HG03135 (cell line): Measurements from ENCODE around the gene CCDC32.
"Not testable (repeated sequence)": the region's sequence is repeated elsewhere in the genome, so short reads cannot be mapped to it uniquely, and the experiment has no call there.

Experiments
- ATAC-seq: cut with Tn5 transposase; IDR thresholded peaks from one replicate; pipeline ENCODE4 v1.9.1; 2021; ENCODE audit warnings: mild to moderate bottlenecking, moderate library complexity; ENCODE audit not compliant: unreplicated experiment

CCDC32 gene, protein sequence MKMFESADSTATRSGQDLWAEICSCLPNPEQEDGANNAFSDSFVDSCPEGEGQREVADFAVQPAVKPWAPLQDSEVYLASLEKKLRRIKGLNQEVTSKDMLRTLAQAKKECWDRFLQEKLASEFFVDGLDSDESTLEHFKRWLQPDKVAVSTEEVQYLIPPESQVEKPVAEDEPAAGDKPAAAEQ

DNA sequence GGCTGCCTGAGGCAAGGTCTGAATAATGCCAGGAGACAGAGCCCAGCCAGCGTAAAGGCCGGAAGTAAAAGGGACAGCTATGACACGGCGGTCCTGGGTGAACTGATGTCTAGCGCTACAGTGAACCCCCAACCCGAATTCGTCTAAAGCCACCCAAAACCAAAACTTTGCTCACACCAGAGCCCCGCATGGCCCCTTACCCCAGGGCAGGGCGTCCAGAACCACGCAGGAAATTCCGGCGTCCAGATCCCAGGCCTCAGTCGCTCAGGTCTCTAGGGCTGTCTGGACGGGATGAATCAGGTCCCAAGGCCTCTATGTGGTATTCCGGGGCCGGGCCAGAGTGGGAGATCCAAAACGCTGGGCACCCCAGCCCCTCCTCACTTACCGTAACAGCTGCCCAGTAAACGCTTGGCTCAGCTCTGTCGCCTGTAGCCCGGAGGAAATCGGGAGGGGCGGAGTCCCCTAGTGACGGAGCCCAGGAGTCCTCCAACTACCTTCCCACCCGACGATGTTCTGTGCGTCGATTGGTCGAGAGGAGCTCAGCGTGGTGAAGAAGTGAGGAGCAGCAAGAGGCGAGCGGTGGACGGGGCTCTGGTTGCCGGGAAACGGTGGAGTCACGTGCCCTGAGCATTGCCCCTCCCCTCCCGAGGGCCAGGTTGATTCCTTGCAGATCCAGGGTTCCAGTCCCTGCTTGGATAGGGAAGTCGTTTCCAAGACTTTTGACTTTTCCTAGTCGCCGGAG is at the start of gene CCDC32:
Gene CCDC32, minus strand, starts transcription at position 452 of the 742 bp plus-strand sequence. CDS start 2,027 bp downstream, outside the sequence.
- ATAC-seq: peak; percentile 95

DNA sequence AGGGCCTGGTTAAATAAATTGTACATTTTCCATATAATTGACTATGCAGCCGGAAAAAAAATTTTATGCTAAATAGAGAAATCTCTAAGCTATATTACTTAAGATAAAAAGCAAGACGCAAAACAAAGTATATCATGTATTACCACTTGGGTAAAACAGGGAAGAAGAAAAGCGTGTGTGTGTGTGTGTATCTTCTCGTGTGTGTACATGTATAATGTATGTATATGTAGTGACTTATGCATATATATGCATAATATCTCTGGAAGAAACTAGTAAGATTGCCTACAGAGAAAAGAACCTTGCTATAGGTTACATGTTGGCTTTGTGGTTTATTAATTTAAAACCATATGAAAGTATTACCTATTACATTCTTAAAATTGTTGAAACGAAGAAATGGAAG is 48.2 kb upstream of the CCDC32 start:
- no peak for ATAC-seq

DNA sequence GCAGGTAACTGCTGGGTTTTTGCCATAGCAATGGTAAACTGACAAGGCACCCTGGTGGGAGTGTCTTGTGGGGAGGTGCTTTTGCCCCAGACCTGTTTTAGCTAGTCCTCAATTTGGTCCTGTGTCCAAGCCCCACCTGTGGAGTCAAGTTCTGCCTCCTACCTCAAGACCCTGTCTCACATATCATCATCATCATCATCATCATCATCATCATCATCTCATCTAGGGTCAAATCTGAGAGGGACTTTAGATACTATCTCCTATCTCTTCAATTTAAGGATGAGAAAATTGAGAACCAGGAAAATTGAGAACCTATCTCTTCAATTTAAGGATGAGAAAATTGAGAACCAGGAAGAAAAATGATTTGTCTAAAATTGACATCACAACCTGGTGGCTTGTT is 39.1 kb upstream of the CCDC32 start:
- ATAC-seq: no peak

DNA sequence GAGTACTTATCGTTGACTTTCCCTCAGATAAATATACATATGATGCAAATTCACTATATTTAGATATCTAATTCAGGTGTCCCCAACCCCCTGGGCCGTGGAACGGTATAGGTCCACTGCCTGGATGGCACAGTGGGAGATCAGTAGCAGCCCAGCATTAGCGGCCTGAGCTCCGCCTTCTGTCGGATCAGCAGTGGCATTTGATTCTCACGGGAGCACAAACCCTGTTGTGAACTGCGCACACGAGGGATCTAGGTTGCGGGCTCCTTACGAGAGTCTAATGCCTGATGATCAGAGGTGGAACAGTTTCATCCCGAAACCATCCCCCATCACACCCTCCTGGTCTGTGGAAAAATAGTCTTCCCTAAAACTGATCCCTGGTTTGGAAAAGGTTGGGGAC is 36.1 kb upstream of the CCDC32 start:
- no peak for ATAC-seq

DNA sequence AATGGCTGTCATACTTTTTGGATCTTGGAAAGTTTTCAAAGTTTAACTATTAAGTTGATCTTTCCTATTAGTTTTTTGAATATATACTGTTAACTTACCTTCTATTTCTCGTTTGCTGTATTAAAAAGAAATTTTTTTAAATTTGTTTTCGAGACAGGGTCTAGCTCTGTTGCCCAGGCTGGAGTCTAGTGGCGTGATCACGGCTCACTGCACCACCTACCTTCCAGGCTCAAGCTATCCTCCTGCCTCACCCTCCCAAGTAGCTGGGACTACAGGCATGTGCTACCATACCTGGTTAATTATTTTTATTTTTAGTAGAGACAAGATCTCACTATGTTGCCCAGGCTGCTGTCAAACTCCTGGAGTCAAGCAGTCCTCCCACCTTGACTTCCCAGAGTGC is 33.8 kb upstream of the CCDC32 start:
- ATAC-seq: no peak

DNA sequence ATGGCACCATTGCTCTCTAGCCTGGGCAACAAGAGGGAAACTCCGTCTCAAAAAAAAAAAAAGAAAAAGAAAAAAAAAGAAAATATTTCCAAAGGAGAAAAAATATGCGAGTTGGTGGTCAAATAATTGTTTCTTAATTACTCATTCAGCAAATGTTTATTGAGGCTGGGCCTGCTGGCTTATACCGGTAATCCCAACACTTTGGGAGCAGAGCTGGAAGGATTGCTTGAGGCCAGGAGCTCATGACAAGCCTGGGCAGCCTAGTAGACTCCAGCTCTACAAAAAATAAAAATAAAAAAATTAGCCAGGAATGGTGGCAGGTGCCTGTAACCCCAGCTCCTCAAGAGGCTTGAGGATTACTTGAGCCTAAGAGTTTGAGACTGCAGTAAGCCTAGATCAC is 33.3 kb upstream of the CCDC32 start:
- no peak for ATAC-seq

DNA sequence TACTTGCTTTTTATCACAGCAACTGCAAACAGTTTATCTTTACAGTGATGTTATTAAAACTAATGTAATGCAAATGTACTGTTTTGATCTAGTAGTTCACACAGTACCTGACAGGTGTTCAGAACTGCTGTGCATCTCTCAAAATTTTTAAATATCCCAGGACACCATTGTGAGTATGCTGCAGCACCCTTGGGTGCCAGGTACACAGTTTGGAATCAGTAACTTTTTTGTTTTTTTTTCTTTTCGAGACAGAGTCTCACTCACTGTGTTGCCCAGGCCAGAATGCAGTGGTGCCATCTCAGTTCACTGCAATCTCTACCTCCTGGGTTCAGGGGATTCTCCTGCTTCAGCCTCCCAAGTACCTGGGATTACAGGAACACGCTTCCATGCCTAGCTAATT is 32.2 kb upstream of the CCDC32 start:
- ATAC-seq: no peak

DNA sequence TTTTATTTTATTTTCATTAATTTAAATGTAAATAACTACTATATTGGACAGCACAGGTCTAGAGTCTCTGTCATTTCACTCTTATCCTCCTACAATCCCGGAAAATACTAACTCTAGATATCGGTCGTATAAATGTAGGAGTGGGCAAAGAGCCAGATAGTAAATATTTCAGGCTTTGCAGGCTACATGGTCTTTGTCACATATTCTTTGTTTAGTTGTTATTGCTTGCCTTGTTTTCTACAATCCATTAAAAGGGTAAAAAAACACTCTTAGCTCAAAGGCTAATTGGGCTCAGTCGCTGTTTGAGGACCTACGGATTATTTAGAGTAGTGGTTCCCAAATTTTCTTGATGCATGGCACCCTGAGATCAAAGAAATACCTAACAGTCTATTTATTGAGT is 30.9 kb upstream of the CCDC32 start:
- no peak for ATAC-seq

DNA sequence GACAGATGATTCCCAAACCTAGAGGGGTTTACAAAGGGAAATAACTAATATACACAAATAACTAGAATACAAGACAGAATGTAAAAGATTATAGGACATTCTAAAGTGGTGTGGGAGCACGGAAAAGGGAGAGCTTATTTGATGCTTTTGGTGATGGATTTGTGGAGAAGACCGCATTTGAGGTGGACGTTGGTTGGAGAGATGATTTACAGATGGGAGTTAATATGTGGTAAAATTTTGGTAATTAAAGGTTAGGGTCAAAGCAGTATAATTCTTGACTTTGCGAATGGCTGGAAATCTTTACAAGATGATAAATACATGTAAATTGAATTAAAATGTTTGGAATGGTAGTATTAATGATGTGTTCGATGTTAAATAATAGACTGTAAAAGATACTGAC is 30.4 kb upstream of the CCDC32 start:
- ATAC-seq: no peak

DNA sequence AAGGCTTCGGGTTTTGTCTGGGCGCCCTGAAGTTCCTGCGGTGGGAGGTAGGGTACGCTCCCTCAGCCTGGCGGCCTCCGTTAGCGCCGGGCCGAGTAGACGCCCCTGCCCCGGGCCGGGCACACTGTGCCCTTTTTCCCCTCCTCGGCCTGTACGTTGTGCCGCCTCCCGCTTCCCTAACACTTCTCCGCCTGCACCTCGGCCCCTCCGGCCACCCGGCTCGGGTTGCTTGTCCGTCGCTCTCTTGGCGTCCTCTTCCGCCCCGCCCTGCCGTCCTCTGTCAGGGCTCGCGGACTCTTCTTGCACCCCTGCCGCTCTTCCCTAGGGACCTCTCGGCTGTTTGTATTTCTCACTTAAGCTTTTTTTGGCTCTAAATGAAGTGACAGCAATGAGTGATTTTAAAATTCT is 29.6 kb upstream of the CCDC32 start:
- peak; percentile 41 for ATAC-seq

DNA sequence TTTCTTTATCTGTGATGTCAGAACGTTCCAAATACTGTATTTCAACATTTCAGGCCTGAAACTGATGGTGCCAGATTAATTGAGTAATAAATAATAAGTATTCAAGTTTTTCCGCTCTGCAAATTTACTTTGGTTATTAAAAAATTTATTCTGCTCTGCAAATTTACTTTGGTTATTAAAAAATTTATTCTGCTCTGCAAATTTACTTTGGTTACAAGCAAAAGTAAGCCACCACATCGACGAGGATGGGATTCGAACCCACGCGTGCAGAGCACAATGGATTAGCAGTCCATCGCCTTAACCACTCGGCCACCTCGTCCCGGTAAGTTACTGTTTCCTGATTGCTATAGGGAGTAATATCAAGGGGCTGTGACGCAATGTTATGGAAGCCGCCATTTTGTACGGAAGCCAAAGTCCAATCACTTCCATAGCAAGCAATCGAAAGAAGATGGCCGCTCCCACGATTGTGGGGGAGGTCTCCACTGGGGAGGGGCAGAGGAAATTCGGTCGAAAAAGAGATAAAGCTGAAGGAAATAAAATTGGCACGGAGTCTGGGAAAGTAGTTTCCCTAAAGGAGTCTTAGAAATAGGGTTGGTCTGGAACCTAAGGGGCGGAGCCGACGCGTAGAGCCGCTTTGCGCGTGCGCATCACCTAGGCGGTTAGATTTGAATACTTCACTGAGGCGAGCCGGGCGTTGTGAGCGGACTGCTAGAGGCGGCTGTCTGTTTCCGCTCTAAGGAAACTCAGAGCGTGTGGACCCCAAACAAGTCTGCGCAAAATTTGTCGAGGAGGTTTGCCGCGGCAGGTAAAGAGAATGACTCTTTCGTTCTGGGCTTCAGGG is 29.0 kb upstream of the CCDC32 start, which contains the start of gene KNL1:
Gene KNL1, plus strand, starts transcription at position 662 of the 841 bp plus-strand sequence. CDS start 8,683 bp downstream, outside the sequence.
- peak; percentile 76 for ATAC-seq

DNA sequence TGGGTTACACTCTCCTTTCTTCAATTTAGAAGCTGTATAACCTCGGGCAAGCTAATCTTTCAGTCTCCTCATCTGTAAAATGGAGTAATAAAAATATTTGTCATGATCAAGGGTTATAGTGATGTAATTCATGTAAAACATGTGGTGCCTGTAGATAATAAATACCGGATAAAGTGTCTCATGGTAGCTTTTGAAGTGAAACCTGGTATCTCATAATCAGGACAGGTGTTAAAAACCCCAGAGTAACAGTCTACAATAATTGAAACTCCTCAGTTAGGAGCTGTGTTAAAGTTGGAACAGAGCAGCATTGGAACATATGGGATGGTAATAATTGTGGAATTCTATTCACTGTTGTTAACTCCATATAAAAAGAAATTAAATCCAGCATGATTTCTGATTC is 28.3 kb upstream of the CCDC32 start:
- no peak for ATAC-seq

DNA sequence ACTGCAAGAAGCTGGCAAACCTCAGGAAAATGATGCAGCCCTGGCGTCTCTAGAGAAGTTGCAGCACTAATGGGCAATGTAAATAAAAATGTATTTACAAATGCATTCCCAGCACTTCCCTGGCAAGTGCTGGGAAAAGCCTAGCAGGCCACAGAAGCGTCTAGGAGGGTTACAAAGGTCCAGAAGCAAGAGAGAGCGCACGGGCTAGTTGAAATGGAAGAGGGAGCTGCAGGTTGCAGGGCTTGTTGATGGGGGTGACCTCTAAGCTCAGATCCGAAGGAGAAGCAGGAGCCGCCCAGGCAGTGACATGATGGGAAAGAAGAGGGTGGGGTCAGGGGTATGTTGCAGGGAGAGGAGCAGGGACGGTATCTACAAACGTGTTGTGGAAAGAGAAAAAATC is 26.5 kb upstream of the CCDC32 start:
- ATAC-seq: no peak

DNA sequence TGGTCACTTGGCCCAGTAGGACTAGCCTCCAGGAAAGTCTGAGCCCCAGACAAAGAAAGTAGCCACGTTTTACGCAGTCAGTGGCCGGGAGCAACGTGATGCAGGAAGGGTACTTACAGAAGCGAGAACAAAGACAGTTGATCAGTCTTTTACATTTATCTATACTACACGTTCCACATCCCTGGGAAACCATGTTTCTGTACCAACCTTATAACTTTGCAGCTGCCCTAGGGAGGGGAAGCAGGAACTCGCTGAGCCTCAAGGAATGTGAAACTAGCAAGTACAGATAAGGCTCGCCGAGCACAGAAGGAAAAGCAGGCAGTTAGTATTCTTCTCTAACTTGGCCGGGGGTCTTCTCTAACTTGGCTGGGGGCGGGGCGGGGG is 25.8 kb upstream of the CCDC32 start:
- no peak for ATAC-seq

DNA sequence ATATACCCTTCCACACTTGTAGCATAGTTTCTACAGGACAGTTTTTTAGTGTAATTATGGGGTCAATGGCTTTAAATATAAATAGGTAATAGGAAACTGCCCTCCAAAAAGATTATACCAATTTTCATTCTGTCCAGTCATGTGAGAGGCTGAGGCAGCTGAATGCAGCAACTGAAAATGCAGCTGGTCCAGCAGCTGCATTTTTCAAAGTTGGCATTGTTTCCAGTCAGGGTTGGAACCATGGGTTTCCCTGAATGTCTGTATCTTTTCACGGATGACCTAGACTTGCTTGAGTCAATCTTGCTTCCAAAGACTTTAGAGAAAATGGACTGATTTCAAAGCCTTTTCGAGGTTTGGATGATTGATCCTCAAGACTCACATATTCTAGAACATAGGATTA is 19.3 kb upstream of the CCDC32 start:
- ATAC-seq: no peak

DNA sequence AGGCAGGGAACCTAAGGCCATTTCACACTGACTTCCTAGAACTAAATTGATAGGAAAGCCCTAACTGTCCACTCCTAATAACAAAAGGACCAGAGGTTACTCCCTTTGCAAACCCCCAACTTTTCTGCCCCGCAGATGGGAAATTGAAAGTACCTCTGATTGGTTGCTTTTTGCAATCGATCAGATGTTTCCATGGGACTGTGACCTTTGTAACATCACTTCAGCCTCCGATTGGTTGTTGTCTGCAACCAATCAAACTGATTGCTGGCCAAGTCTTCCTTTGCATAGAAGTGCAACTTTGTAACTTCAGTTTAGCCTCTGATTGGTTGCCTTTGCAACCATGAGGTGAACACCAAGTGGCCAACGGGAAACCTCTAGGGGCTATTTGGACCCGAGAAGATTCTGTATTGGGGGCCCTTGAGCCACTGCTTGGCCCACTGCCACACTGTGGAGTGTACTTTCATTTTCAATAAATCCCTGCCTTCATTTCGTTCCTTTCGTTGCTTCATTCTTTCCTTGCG is 17.9 kb upstream of the CCDC32 start:
- ATAC-seq: no peak

DNA sequence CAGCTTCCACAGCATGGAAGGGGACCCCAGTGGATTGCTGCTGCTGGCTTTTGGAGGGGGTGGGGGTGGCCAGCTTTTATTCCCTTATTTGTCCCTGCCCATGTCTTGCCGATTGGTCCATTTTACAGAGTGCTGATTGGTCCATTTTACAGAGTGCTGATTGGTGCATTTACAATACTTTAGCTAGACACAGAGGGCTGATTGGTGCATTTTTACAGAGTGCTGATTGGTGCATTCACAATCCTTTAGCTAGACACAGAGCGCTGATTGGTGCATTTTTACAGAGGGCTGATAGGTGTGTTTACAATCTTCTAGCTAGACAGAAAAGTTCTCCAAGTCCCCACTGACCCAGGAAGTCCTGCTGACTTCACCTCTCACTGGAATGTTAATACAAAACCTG is 17.0 kb upstream of the CCDC32 start:
- ATAC-seq: not testable (repeated sequence)

DNA sequence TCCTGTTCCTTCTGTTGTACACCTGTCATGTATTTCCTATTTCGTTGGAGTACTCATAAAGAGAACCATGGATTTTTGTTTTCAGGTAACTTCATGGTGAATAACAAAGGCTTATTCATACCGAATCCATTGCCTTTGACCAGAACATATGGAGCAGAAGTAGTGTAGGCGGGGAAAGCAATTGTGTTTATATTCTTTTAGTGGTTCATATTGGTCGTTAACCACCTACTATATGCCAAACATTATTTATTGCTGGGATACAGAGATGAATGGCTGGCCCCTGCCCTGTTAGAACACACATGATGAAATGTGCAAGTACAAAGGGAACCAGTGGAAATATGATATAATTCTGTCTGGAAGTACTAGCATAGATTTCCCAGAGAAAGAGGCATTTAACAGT is 14.1 kb upstream of the CCDC32 start:
- no peak for ATAC-seq

DNA sequence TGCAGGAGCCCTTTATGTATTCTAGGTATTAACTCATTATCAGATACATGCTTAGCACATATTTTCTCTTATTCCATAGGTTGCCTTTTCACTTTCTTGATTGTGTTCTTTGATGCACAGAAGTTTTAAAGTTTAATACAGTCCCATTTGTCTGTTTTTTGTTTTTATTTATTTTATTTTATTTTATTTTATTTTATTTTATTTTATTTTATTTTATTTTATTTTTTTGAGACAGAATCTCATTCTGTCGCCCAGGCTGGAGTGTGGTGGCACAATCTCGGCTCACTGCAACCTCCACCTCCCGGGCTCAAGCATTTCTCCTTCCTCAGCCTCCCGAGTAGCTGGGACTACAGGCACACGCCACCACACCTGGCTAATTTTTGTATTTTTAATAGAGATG is 12.1 kb upstream of the CCDC32 start:
- not testable (repeated sequence) for ATAC-seq

DNA sequence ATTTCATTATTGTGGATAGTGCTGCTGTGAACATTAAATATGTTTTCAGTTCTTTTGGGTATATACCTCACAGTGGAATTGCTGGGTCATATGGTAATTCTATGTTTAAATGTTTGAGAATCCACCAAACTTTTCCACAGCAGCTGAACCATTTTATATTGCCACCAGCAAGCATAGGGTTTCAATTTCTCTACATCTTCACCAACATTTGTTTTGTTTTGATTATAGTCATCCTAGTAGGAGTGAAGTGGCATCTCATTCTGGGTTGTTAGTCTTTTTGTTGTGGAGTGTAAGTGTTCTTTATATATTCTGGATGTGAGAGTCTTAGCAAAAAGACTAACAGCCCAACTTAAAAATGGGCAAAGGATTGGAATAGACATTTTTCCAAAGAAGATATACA is 10.3 kb upstream of the CCDC32 start:
- no peak for ATAC-seq

DNA sequence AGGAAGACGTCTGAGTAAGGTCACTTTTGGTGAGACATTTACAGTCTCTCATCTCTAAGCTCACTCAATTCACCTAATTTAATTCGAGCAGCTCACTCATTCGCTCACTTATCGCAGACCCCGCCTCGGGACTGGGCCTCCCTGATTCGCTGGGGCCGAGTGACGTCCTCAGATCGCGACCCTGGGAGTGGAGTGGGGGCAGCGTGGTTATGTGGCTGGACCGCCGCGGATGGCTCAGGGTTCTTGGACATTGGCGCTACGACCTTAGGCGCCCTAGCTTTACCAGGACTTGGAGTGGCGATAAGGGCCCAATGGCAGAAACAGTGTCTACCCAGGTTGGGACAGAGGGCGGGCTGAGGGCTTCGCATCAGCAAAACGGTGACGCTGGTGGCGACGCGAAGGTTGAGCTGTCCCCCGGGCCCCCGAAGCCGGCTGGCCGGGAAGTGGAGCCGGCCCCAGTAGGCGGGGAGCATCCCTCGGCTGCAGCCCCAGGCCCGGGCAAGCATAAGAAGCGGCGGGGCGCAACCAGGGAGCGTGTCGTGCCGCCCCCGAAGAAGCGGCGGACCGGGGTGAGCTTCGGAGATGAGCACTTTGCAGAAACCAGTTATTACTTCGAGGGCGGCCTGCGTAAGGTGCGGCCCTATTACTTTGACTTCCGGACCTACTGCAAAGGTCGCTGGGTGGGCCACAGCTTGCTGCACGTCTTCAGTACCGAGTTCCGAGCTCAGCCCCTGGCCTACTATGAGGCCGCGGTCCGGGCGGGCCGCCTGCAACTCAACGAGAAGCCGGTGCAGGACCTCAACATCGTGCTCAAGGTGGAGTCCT is 4.5 kb upstream of the CCDC32 start, which contains the start of gene RPUSD2:
Gene RPUSD2, plus strand, starts transcription at position 171 of the 825 bp plus-strand sequence. Its CDS starts 39 bp downstream, at position 210.
- peak; percentile 52 for ATAC-seq
